Astrocyte (in vitro differentiated cells and primary cell): ENCODE results near the gene CRADD.

Experiments used
- CTCF ChIP-seq: IDR thresholded peaks from 2 replicates; pipeline ENCODE4 v1.5.1; 2011; ENCODE audit warnings: low read depth, mild to moderate bottlenecking, inconsistent platforms, low read length, moderate library complexity; ENCODE audit not compliant: insufficient read depth
- EZH2 ChIP-seq: IDR thresholded peaks from 2 replicates; pipeline ENCODE4 v1.6.1; 2012; ENCODE audit warnings: mild to moderate bottlenecking, low read length, inconsistent platforms; ENCODE audit not compliant: insufficient read depth

GRCh38 chr12:93908264-93908663 lies 231.1 kb downstream of the CRADD start:
- no peak for TF ChIP-seq CTCF
- no peak for TF ChIP-seq EZH2
